Activated CD4-positive, alpha-beta T cell treated with anti-CD3 and anti-CD28 coated beads, Interleukin-2, amount 50 U/mL, for 48 hours (primary cell): Measurements from ENCODE around the gene IGF2BP1.
A peak's percentile ranks its signal among the peaks of the same experiment; 100 is the strongest.
"Not testable (repeated sequence)": the region's sequence is repeated elsewhere in the genome, so short reads cannot be mapped to it uniquely, and the experiment has no call there.

Experiments used
- DNase-seq, 2 experiments: peaks; one replicate each; pipeline ENCODE4 v3.0.0-alpha.2; 2020

IGF2BP1 gene

GRCh38 chr17:48995974-48996721, 1.0 kb upstream of the IGF2BP1 start:
- DNase-seq, result peak in 1 of 2 experiments; percentile 9

- no peak for DNase-seq
Measured at GRCh38 chr17:48996722-48997102, 473 bp upstream of the IGF2BP1 start.

- peak in 1 of 2 experiments; percentile 6 for DNase-seq
Measured at GRCh38 chr17:48997827-48998586, 822 bp downstream of the IGF2BP1 start.

- DNase-seq, result no peak
Measured at GRCh38 chr17:48998587-48999440, 1.6 kb downstream of the IGF2BP1 start.

- no peak for DNase-seq
Measured at GRCh38 chr17:49000943-49001342, 3.8 kb downstream of the IGF2BP1 start.

GRCh38 chr17:49001671-49002070, 4.5 kb downstream of the IGF2BP1 start:
- DNase-seq, result no peak

- DNase-seq, result no peak
Measured at GRCh38 chr17:49002331-49002730, 5.1 kb downstream of the IGF2BP1 start.

GRCh38 chr17:49002766-49003165, 5.6 kb downstream of the IGF2BP1 start:
- no peak for DNase-seq

GRCh38 chr17:49003557-49004511, 6.6 kb downstream of the IGF2BP1 start:
- peak in 1 of 2 experiments; percentile 9 for DNase-seq

GRCh38 chr17:49005140-49005539, 8.0 kb downstream of the IGF2BP1 start:
- DNase-seq, result no peak

GRCh38 chr17:49008908-49009307, 11.7 kb downstream of the IGF2BP1 start:
- not testable (repeated sequence) for DNase-seq

- no peak for DNase-seq
Measured at GRCh38 chr17:49012769-49013255, 15.6 kb downstream of the IGF2BP1 start.

GRCh38 chr17:49013311-49014213, 16.4 kb downstream of the IGF2BP1 start:
- DNase-seq, result no peak

GRCh38 chr17:49015179-49015923, 18.2 kb downstream of the IGF2BP1 start:
- no peak for DNase-seq

- DNase-seq, result no peak
Measured at GRCh38 chr17:49015924-49016774, 19.0 kb downstream of the IGF2BP1 start.

- DNase-seq, result no peak
Measured at GRCh38 chr17:49016775-49017463, 19.7 kb downstream of the IGF2BP1 start.

- no peak for DNase-seq
Measured at GRCh38 chr17:49018116-49018612, 21.0 kb downstream of the IGF2BP1 start.

- no peak for DNase-seq
Measured at GRCh38 chr17:49018748-49019147, 21.6 kb downstream of the IGF2BP1 start.
